WTC11 (cell line): ENCODE results near the gene PKDCC. TPM values are rescaled to one million over a fixed set of nuclear protein-coding genes. Genes with fewer than 3 reads are reported as not detected.

Experiments used
- CREB1 ChIP-seq: sonication (generic); formaldehyde crosslinking; IDR thresholded peaks from 2 replicates; pipeline ENCODE4 v1.8.0; 2023; ENCODE audit warnings: mild to moderate bottlenecking, missing genetic modification reagents
- ELF4 ChIP-seq: sonication (generic); formaldehyde crosslinking; IDR thresholded peaks from 2 replicates; pipeline ENCODE4 v1.8.1; 2022; ENCODE audit warnings: low read depth, mild to moderate bottlenecking, moderate library complexity, missing genetic modification reagents
- ETV6 ChIP-seq: sonication (generic); formaldehyde crosslinking; IDR thresholded peaks from 2 replicates; pipeline ENCODE4 v1.8.1; 2022; ENCODE audit warnings: mild to moderate bottlenecking, missing genetic modification reagents
- FOXK1 ChIP-seq: sonication (generic); formaldehyde crosslinking; IDR thresholded peaks from 2 replicates; pipeline ENCODE4 v1.8.0; 2022; ENCODE audit warnings: mild to moderate bottlenecking, moderate library complexity, missing genetic modification reagents
- HMGA2 ChIP-seq: fragments of 250-450 bp; sonication (Bioruptor Pico); IDR thresholded peaks from 2 replicates; pipeline ENCODE4 v1.4.0; 2021; ENCODE audit warnings: mild to moderate bottlenecking, moderate library complexity
- JAZF1 ChIP-seq: fragments of 250-450 bp; sonication (Bioruptor Pico); IDR thresholded peaks from 2 replicates; pipeline ENCODE4 v1.9.0; 2021; ENCODE audit warnings: moderate library complexity, mild to moderate bottlenecking, inconsistent platforms
- NFATC4 ChIP-seq: fragments of 250-450 bp; sonication (Bioruptor Pico); IDR thresholded peaks from 2 replicates; pipeline ENCODE4 v1.9.0; 2021; ENCODE audit warnings: mild to moderate bottlenecking
- NFE2L1 ChIP-seq: sonication (generic); formaldehyde crosslinking; IDR thresholded peaks from 2 replicates; pipeline ENCODE4 v1.8.1; 2023; ENCODE audit warnings: missing genetic modification reagents
- OVOL2 ChIP-seq: fragments of 250-450 bp; sonication (Bioruptor Pico); IDR thresholded peaks from 2 replicates; pipeline ENCODE4 v1.9.0; 2021; ENCODE audit warnings: mild to moderate bottlenecking, borderline replicate concordance
- RELA ChIP-seq: sonication (generic); formaldehyde crosslinking; IDR thresholded peaks from 2 replicates; pipeline ENCODE4 v1.8.1; 2022; ENCODE audit warnings: missing genetic modification reagents, mild to moderate bottlenecking, borderline replicate concordance
- SMAD4 ChIP-seq: sonication (generic); formaldehyde crosslinking; IDR thresholded peaks from 2 replicates; pipeline ENCODE4 v1.8.0; 2022; ENCODE audit warnings: mild to moderate bottlenecking, missing genetic modification reagents
- ZBTB21 ChIP-seq: sonication (generic); formaldehyde crosslinking; IDR thresholded peaks from 2 replicates; pipeline ENCODE4 v1.8.1; 2023; ENCODE audit warnings: mild to moderate bottlenecking, missing genetic modification reagents, borderline replicate concordance
- ZNF121 ChIP-seq: sonication (generic); formaldehyde crosslinking; IDR thresholded peaks from 2 replicates; pipeline ENCODE4 v1.8.0; 2023; ENCODE audit warnings: missing genetic modification reagents
- ZNF138 ChIP-seq: sonication (generic); formaldehyde crosslinking; conservative IDR thresholded peaks from 2 replicates; pipeline ENCODE4 v1.8.1; 2022; ENCODE audit warnings: mild to moderate bottlenecking, moderate library complexity, missing genetic modification reagents
- ZNF317 ChIP-seq: sonication (generic); formaldehyde crosslinking; IDR thresholded peaks from 2 replicates; pipeline ENCODE4 v1.8.1; 2023; ENCODE audit warnings: low read depth, mild to moderate bottlenecking, moderate library complexity, missing genetic modification reagents, borderline replicate concordance
- total RNA-seq: library from RNA; stranded (reverse); gene quantifications from 3 replicates; pipeline ENCODE4 v1.2.3, GENCODE V29; 2021
- TF ChIP-seq, protein P1 (sequence below): fragments of 250-450 bp; sonication (Bioruptor Pico); IDR thresholded peaks from 2 replicates; pipeline ENCODE4 v1.9.0; 2021; ENCODE audit warnings: mild to moderate bottlenecking, borderline replicate concordance
- TF ChIP-seq, protein P2 (sequence below): sonication (generic); formaldehyde crosslinking; IDR thresholded peaks from 2 replicates; pipeline ENCODE4 v1.8.1; 2023; ENCODE audit warnings: mild to moderate bottlenecking, missing genetic modification reagents
- TF ChIP-seq, protein P3 (sequence below): sonication (generic); formaldehyde crosslinking; IDR thresholded peaks from 2 replicates; pipeline ENCODE4 v1.8.1; 2022; ENCODE audit warnings: mild to moderate bottlenecking, missing genetic modification reagents, moderate library complexity, borderline replicate concordance
- TF ChIP-seq, protein P4 (sequence below): fragments of 200-600 bp; IDR thresholded peaks from 2 replicates; pipeline ENCODE4 v1.8.0; 2022; ENCODE audit warnings: antibody characterized with exemption
- TF ChIP-seq, protein P5 (sequence below): sonication (generic); formaldehyde crosslinking; IDR thresholded peaks from 2 replicates; pipeline ENCODE4 v1.8.0; 2022; ENCODE audit warnings: missing genetic modification reagents
- TF ChIP-seq, protein P6 (sequence below): sonication (generic); formaldehyde crosslinking; conservative IDR thresholded peaks from 2 replicates; pipeline ENCODE4 v1.8.1; 2022; ENCODE audit warnings: mild to moderate bottlenecking, missing genetic modification reagents
- TF ChIP-seq, protein P7 (sequence below): sonication (generic); formaldehyde crosslinking; IDR thresholded peaks from 2 replicates; pipeline ENCODE4 v1.8.0; 2022; ENCODE audit warnings: mild to moderate bottlenecking, missing genetic modification reagents
- TF ChIP-seq, protein P8 (sequence below): sonication (generic); formaldehyde crosslinking; IDR thresholded peaks from 2 replicates; pipeline ENCODE4 v1.8.0; 2023; ENCODE audit warnings: missing genetic modification reagents

The PKDCC gene
- total RNA-seq, 1 experiment from 2014 or later, result 27.3 TPM

DNA sequence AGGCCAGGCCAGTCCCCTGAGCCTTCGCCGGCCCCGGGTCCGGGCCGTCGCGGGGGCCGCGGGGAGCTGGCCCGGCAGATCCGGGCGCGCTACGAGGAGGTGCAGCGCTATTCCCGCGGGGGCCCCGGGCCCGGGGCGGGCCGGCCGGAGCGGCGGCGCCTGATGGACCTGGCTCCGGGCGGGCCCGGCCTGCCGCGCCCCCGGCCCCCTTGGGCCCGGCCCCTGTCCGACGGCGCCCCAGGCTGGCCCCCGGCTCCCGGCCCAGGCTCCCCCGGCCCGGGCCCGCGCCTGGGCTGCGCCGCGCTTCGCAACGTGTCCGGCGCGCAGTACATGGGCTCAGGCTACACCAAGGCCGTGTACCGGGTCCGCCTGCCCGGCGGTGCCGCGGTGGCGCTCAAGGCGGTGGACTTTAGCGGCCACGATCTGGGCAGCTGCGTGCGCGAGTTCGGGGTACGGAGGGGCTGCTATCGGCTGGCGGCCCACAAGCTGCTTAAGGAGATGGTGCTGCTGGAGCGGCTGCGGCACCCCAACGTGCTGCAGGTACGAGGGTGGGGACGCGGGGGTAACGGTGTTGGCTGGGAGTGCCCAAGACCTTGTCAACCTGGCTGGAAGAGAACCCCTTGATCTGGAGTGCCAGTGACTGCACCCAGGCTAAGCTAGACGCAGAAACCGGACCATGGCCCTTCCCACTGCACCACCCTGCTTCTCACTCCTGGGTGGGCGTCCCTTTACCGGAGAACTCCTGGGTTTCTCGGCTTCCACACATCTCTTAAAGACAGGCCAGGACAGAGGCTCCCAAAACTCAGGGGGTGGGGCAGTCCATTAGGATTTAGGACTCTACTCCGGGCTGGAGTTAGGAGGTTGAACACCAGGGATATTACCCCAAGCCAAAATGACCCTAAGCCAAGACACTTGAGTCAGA is 739 bp downstream of the PKDCC start (continued):
- TF ChIP-seq, protein P1, sequence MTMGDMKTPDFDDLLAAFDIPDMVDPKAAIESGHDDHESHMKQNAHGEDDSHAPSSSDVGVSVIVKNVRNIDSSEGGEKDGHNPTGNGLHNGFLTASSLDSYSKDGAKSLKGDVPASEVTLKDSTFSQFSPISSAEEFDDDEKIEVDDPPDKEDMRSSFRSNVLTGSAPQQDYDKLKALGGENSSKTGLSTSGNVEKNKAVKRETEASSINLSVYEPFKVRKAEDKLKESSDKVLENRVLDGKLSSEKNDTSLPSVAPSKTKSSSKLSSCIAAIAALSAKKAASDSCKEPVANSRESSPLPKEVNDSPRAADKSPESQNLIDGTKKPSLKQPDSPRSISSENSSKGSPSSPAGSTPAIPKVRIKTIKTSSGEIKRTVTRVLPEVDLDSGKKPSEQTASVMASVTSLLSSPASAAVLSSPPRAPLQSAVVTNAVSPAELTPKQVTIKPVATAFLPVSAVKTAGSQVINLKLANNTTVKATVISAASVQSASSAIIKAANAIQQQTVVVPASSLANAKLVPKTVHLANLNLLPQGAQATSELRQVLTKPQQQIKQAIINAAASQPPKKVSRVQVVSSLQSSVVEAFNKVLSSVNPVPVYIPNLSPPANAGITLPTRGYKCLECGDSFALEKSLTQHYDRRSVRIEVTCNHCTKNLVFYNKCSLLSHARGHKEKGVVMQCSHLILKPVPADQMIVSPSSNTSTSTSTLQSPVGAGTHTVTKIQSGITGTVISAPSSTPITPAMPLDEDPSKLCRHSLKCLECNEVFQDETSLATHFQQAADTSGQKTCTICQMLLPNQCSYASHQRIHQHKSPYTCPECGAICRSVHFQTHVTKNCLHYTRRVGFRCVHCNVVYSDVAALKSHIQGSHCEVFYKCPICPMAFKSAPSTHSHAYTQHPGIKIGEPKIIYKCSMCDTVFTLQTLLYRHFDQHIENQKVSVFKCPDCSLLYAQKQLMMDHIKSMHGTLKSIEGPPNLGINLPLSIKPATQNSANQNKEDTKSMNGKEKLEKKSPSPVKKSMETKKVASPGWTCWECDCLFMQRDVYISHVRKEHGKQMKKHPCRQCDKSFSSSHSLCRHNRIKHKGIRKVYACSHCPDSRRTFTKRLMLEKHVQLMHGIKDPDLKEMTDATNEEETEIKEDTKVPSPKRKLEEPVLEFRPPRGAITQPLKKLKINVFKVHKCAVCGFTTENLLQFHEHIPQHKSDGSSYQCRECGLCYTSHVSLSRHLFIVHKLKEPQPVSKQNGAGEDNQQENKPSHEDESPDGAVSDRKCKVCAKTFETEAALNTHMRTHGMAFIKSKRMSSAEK, result no peak
- TF ChIP-seq ETV6 (CRISPR knock-in tag) (no peak), HMGA2 (no peak), OVOL2 (CRISPR knock-in tag) (no peak), CREB1 (CRISPR knock-in tag) (no peak), RELA (CRISPR knock-in tag) (no peak), NFATC4 (CRISPR knock-in tag) (no peak), SMAD4 (0 out of 2 replicates have a peak, but pooled peaks have one; percentile 19), ZNF121 (0 out of 2 replicates have a peak, but pooled peaks have one; percentile 5), ZNF138 (no peak), ELF4 (CRISPR knock-in tag) (no peak), JAZF1 (CRISPR knock-in tag) (no peak), ZBTB21 (no peak), NFE2L1 (CRISPR knock-in tag) (no peak), ZNF317 (0 out of 2 replicates have a peak, but pooled peaks have one; percentile 9), FOXK1 (CRISPR knock-in tag) (no peak)
- TF ChIP-seq, protein P2, sequence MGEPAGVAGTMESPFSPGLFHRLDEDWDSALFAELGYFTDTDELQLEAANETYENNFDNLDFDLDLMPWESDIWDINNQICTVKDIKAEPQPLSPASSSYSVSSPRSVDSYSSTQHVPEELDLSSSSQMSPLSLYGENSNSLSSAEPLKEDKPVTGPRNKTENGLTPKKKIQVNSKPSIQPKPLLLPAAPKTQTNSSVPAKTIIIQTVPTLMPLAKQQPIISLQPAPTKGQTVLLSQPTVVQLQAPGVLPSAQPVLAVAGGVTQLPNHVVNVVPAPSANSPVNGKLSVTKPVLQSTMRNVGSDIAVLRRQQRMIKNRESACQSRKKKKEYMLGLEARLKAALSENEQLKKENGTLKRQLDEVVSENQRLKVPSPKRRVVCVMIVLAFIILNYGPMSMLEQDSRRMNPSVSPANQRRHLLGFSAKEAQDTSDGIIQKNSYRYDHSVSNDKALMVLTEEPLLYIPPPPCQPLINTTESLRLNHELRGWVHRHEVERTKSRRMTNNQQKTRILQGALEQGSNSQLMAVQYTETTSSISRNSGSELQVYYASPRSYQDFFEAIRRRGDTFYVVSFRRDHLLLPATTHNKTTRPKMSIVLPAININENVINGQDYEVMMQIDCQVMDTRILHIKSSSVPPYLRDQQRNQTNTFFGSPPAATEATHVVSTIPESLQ (CRISPR knock-in tag), result no peak
- TF ChIP-seq, protein P3, sequence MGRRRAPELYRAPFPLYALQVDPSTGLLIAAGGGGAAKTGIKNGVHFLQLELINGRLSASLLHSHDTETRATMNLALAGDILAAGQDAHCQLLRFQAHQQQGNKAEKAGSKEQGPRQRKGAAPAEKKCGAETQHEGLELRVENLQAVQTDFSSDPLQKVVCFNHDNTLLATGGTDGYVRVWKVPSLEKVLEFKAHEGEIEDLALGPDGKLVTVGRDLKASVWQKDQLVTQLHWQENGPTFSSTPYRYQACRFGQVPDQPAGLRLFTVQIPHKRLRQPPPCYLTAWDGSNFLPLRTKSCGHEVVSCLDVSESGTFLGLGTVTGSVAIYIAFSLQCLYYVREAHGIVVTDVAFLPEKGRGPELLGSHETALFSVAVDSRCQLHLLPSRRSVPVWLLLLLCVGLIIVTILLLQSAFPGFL (CRISPR knock-in tag), result no peak
- TF ChIP-seq, protein P4, sequence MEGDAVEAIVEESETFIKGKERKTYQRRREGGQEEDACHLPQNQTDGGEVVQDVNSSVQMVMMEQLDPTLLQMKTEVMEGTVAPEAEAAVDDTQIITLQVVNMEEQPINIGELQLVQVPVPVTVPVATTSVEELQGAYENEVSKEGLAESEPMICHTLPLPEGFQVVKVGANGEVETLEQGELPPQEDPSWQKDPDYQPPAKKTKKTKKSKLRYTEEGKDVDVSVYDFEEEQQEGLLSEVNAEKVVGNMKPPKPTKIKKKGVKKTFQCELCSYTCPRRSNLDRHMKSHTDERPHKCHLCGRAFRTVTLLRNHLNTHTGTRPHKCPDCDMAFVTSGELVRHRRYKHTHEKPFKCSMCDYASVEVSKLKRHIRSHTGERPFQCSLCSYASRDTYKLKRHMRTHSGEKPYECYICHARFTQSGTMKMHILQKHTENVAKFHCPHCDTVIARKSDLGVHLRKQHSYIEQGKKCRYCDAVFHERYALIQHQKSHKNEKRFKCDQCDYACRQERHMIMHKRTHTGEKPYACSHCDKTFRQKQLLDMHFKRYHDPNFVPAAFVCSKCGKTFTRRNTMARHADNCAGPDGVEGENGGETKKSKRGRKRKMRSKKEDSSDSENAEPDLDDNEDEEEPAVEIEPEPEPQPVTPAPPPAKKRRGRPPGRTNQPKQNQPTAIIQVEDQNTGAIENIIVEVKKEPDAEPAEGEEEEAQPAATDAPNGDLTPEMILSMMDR, result no peak
- TF ChIP-seq, protein P5, sequence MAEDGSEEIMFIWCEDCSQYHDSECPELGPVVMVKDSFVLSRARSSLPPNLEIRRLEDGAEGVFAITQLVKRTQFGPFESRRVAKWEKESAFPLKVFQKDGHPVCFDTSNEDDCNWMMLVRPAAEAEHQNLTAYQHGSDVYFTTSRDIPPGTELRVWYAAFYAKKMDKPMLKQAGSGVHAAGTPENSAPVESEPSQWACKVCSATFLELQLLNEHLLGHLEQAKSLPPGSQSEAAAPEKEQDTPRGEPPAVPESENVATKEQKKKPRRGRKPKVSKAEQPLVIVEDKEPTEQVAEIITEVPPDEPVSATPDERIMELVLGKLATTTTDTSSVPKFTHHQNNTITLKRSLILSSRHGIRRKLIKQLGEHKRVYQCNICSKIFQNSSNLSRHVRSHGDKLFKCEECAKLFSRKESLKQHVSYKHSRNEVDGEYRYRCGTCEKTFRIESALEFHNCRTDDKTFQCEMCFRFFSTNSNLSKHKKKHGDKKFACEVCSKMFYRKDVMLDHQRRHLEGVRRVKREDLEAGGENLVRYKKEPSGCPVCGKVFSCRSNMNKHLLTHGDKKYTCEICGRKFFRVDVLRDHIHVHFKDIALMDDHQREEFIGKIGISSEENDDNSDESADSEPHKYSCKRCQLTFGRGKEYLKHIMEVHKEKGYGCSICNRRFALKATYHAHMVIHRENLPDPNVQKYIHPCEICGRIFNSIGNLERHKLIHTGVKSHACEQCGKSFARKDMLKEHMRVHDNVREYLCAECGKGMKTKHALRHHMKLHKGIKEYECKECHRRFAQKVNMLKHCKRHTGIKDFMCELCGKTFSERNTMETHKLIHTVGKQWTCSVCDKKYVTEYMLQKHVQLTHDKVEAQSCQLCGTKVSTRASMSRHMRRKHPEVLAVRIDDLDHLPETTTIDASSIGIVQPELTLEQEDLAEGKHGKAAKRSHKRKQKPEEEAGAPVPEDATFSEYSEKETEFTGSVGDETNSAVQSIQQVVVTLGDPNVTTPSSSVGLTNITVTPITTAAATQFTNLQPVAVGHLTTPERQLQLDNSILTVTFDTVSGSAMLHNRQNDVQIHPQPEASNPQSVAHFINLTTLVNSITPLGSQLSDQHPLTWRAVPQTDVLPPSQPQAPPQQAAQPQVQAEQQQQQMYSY, result no peak
- TF ChIP-seq, protein P6, sequence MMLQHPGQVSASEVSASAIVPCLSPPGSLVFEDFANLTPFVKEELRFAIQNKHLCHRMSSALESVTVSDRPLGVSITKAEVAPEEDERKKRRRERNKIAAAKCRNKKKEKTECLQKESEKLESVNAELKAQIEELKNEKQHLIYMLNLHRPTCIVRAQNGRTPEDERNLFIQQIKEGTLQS, result no peak
- TF ChIP-seq, protein P7, sequence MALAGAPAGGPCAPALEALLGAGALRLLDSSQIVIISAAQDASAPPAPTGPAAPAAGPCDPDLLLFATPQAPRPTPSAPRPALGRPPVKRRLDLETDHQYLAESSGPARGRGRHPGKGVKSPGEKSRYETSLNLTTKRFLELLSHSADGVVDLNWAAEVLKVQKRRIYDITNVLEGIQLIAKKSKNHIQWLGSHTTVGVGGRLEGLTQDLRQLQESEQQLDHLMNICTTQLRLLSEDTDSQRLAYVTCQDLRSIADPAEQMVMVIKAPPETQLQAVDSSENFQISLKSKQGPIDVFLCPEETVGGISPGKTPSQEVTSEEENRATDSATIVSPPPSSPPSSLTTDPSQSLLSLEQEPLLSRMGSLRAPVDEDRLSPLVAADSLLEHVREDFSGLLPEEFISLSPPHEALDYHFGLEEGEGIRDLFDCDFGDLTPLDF, result no peak
- TF ChIP-seq, protein P8, sequence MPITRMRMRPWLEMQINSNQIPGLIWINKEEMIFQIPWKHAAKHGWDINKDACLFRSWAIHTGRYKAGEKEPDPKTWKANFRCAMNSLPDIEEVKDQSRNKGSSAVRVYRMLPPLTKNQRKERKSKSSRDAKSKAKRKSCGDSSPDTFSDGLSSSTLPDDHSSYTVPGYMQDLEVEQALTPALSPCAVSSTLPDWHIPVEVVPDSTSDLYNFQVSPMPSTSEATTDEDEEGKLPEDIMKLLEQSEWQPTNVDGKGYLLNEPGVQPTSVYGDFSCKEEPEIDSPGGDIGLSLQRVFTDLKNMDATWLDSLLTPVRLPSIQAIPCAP (CRISPR knock-in tag), result 0 out of 2 replicates have a peak, but pooled peaks have one; percentile 55
